ENCODE data around the gene BCAM. TPM values are rescaled to one million over a fixed set of nuclear protein-coding genes. Genes with fewer than 3 reads are reported as not detected.

Gene BCAM
- total RNA-seq, 4 donors from 2014 or later, result 10.2 to 24.6 (median 23.6) TPM

DNA sequence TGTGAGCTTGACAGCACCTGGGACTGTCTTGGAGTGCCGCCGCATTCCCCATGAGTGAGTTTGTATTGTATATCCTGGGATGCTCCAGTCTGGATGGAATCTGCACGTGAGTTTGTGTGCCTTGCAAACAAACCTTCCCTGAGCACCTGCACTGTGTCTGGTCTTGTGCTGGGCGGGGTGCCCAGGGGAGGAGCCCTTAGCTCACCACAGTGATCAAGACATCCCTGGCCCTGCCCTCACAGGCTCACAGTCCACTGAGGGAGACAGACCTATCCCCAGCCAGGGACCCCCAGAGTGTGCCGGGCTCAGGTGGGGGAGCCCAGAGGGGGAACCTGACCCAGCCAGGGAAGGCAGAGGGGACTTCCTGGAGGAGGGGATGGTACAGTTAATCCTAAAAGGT, 1.7 kb upstream of the BCAM start:
- Histone ChIP-seq H3K36me3 (no peaks in the 10 kb centered on the region), H3K4me3 (no peak overlapping the region), H3K27me3 (no peaks in the 10 kb centered on the region), H3K9me3 (no peaks in the 10 kb centered on the region), H3K4me1 (peaks cover 17 to 26% of the 10 kb centered on the region in 2 donors), H3K27ac (peak overlapping the region in 3 of 4 donors; percentile 41 to 82 (median 74))
- in situ Hi-C loops (cut with MboI; ENCODE audit: low sequenced_read_pairs in 4 of 4), result no loop called here
- ATAC-seq, result no peak
- TF ChIP-seq, protein P1, sequence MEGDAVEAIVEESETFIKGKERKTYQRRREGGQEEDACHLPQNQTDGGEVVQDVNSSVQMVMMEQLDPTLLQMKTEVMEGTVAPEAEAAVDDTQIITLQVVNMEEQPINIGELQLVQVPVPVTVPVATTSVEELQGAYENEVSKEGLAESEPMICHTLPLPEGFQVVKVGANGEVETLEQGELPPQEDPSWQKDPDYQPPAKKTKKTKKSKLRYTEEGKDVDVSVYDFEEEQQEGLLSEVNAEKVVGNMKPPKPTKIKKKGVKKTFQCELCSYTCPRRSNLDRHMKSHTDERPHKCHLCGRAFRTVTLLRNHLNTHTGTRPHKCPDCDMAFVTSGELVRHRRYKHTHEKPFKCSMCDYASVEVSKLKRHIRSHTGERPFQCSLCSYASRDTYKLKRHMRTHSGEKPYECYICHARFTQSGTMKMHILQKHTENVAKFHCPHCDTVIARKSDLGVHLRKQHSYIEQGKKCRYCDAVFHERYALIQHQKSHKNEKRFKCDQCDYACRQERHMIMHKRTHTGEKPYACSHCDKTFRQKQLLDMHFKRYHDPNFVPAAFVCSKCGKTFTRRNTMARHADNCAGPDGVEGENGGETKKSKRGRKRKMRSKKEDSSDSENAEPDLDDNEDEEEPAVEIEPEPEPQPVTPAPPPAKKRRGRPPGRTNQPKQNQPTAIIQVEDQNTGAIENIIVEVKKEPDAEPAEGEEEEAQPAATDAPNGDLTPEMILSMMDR (IDR thresholded peaks at IDR 0.05 in 4 of 5, conservative IDR thresholded peaks at IDR 0.05 in 1 of 5), result no peak
- no peak for TF ChIP-seq POLR2A (IDR thresholded peaks at IDR 0.05)
- no peak for DNase-seq
- intact Hi-C loops (cut with DNase I; ENCODE audit: low total_unique reads), result loop anchor here (10.0 kb wide), 1 partner anchor 908 kb away; no protein-coding TSS in a partner anchor

- in situ Hi-C loops (cut with MboI; ENCODE audit: low sequenced_read_pairs in 4 of 4), result no loop called here
- DNase-seq, result peak in 1 of 2 donors; percentile 22
- H3K27me3 ChIP-seq, result no peaks in the 10 kb centered on the region
- intact Hi-C loops (cut with DNase I; ENCODE audit: low total_unique reads), result loop anchor here (1.0 to 10.0 kb wide), 2 partner anchors 24 to 907 kb away; no protein-coding TSS in a partner anchor
- no peaks in the 10 kb centered on the region for H3K9me3 ChIP-seq
- TF ChIP-seq, protein P1 (IDR thresholded peaks at IDR 0.05 in 4 of 5, conservative IDR thresholded peaks at IDR 0.05 in 1 of 5), result peak; percentile 31 to 69 (median 54)
- TF ChIP-seq POLR2A (IDR thresholded peaks at IDR 0.05), result no peak
- ATAC-seq, result peak; percentile 39 to 54
- H3K36me3 ChIP-seq, result no peaks in the 10 kb centered on the region
- H3K4me3 ChIP-seq, result peak overlapping the region in 2 of 4 donors; percentile 61 to 77
- H3K4me1 ChIP-seq, result peaks cover 17 to 26% of the 10 kb centered on the region in 2 donors
- peak overlapping the region; percentile 41 to 82 (median 72) for H3K27ac ChIP-seq
Observed at GRCh38 chr19:44807652-44808462, 1.0 kb upstream of the BCAM start.

GRCh38 chr19:44809577-44810233, 802 bp downstream of the BCAM start:
- DNase-seq, result no peak
- H3K27me3 ChIP-seq, result no peaks in the 10 kb centered on the region
- H3K4me3 ChIP-seq, result peak overlapping the region; percentile 61 to 77 (median 69)
- intact Hi-C loops (cut with DNase I; ENCODE audit: low total_unique reads), result loop anchor here (10.0 kb wide), 1 partner anchor 905 kb away; no protein-coding TSS in a partner anchor
- peak overlapping the region; percentile 41 to 82 (median 72) for H3K27ac ChIP-seq
- no peak for TF ChIP-seq POLR2A (IDR thresholded peaks at IDR 0.05)
- TF ChIP-seq, protein P1 (IDR thresholded peaks at IDR 0.05 in 4 of 5, conservative IDR thresholded peaks at IDR 0.05 in 1 of 5), result no peak
- no peaks in the 10 kb centered on the region for H3K9me3 ChIP-seq
- in situ Hi-C loops (cut with MboI; ENCODE audit: low sequenced_read_pairs in 4 of 4), result no loop called here
- no peaks in the 10 kb centered on the region for H3K36me3 ChIP-seq
- no peak for ATAC-seq
- peaks cover 17 to 26% of the 10 kb centered on the region in 2 donors for H3K4me1 ChIP-seq

- ATAC-seq (no peak), DNase-seq (no peak)
- Histone ChIP-seq H3K9me3 (no peaks in the 10 kb centered on the region), H3K27ac (peak overlapping the region; percentile 14 to 74 (median 37)), H3K27me3 (no peaks in the 10 kb centered on the region), H3K4me3 (peak overlapping the region; percentile 61 to 77 (median 69)), H3K36me3 (no peaks in the 10 kb centered on the region), H3K4me1 (peaks cover 17 to 26% of the 10 kb centered on the region in 2 donors)
- no peak for TF ChIP-seq POLR2A (IDR thresholded peaks at IDR 0.05)
- TF ChIP-seq, protein P1 (IDR thresholded peaks at IDR 0.05 in 4 of 5, conservative IDR thresholded peaks at IDR 0.05 in 1 of 5), result no peak
- in situ Hi-C loops (cut with MboI; ENCODE audit: low sequenced_read_pairs in 4 of 4), result no loop called here
- intact Hi-C loops (cut with DNase I; ENCODE audit: low total_unique reads), result no loop called here
Observed at GRCh38 chr19:44810234-44811121, 1.6 kb downstream of the BCAM start.
